ENCODE data around the gene SGTB.
"Not testable (repeated sequence)": the region's sequence is repeated elsewhere in the genome, so short reads cannot be mapped to it uniquely, and the experiment has no call there.

DNA sequence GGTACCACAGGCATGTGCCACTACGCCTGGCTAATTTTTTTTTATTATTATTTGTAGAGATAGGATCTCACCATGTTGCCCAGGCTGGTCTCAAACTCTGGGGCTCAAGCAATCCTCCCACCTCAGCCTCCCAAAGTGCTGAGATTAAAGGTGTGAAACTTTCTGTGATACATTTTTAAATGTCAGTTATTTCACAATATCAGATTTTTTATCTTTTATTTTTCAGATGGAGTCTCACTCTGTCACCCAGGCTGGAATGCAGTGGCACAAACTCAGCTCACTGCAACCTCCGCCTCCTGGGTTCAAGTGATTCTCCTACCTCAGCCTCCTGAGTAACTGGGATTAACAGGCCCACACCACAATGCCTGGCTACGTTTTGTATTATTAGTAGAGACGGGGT, 99.9 kb downstream of the SGTB start:
- TF ChIP-seq, protein P1, sequence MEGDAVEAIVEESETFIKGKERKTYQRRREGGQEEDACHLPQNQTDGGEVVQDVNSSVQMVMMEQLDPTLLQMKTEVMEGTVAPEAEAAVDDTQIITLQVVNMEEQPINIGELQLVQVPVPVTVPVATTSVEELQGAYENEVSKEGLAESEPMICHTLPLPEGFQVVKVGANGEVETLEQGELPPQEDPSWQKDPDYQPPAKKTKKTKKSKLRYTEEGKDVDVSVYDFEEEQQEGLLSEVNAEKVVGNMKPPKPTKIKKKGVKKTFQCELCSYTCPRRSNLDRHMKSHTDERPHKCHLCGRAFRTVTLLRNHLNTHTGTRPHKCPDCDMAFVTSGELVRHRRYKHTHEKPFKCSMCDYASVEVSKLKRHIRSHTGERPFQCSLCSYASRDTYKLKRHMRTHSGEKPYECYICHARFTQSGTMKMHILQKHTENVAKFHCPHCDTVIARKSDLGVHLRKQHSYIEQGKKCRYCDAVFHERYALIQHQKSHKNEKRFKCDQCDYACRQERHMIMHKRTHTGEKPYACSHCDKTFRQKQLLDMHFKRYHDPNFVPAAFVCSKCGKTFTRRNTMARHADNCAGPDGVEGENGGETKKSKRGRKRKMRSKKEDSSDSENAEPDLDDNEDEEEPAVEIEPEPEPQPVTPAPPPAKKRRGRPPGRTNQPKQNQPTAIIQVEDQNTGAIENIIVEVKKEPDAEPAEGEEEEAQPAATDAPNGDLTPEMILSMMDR (IDR thresholded peaks at IDR 0.05) = not testable (repeated sequence)
- TF ChIP-seq POLR2A (IDR thresholded peaks at IDR 0.05) = not testable (repeated sequence)

Data from body of pancreas (tissue), 4 donors.